CD4-positive, alpha-beta T cell (primary cell): ENCODE data around the gene CD7. TPM values are rescaled to one million over a fixed set of nuclear protein-coding genes. Genes with fewer than 3 reads are reported as not detected.

Experiments used
- ATAC-seq: fragments of 200-7000 bp; cut with Tn5 transposase; one replicate; pipeline ENCODE4 v1.10.0; 2022; ENCODE audit warnings: mild to moderate bottlenecking; ENCODE audit not compliant: poor library complexity
- CTCF ChIA-PET: fragments of 350-600 bp; sonication (Branson Sonifier 250); formaldehyde crosslinking; loops from one replicate; lab custom pipeline; 2021; ENCODE audit warnings: antibody characterized with exemption, inconsistent platforms; lab: Charles Lee
- POLR2A ChIA-PET: fragments of 350-600 bp; sonication (Branson Sonifier 250); formaldehyde crosslinking; loops from one replicate; lab custom pipeline; 2021; ENCODE audit warnings: antibody characterized with exemption, inconsistent platforms; lab: Charles Lee
- DNase-seq, 14 experiments: peaks; one replicate each; pipeline ENCODE4 v3.0.0-alpha.2; 2013 to 2020; ENCODE audit warnings: mixed read lengths in 2 of 14
- H3K27ac ChIP-seq, 2 donors: one replicate each; pipeline versions ENCODE4 v1.5.1 to v1.7.0; 2013; ENCODE audit warnings: low read length in 2 of 2, low read depth in 1 of 2, mild to moderate bottlenecking in 1 of 2
- H3K27me3 ChIP-seq, 2 experiments: 1 replicate in 1 of 2; 2 replicates in 1 of 2; pipeline versions ENCODE4 v1.6.1 to v1.7.0; 2013; ENCODE audit warnings: low read length in 2 of 2, control low read depth in 1 of 2, mild to moderate bottlenecking in 1 of 2, moderate library complexity in 1 of 2; ENCODE audit not compliant: insufficient read depth in 2 of 2, control insufficient read depth in 1 of 2
- H3K36me3 ChIP-seq: one replicate; pipeline ENCODE4 v1.6.1; 2013; ENCODE audit warnings: low read length, control low read depth; ENCODE audit not compliant: insufficient read depth
- H3K4me1 ChIP-seq: one replicate; pipeline ENCODE4 v1.6.1; 2013; ENCODE audit warnings: low read length, control low read depth; ENCODE audit not compliant: insufficient read depth
- H3K4me3 ChIP-seq: one replicate; pipeline ENCODE4 v1.5.1; 2013; ENCODE audit warnings: mild to moderate bottlenecking, low read length, moderate library complexity
- H3K9me3 ChIP-seq, 2 experiments: 1 replicate in 1 of 2; 2 replicates in 1 of 2; pipeline versions ENCODE4 v1.6.1 to v1.7.0; 2013; ENCODE audit warnings: low read length in 2 of 2, mild to moderate bottlenecking in 2 of 2, control low read depth in 1 of 2, moderate library complexity in 1 of 2; ENCODE audit not compliant: control insufficient read depth in 1 of 2, insufficient read depth in 1 of 2
- H3K27ac Mint-ChIP-seq: one replicate; pipeline ENCODE4 v1.8.0; 2020; ENCODE audit warnings: mixed read lengths
- H3K27me3 Mint-ChIP-seq: one replicate; pipeline ENCODE4 v1.8.0; 2021; ENCODE audit warnings: mixed read lengths
- H3K36me3 Mint-ChIP-seq: one replicate; pipeline ENCODE4 v1.8.0; 2021; ENCODE audit warnings: low read depth, mixed read lengths
- H3K4me1 Mint-ChIP-seq: one replicate; pipeline ENCODE4 v1.8.0; 2021; ENCODE audit warnings: low read depth, mixed read lengths
- H3K4me3 Mint-ChIP-seq: one replicate; pipeline ENCODE4 v1.8.0; 2020; ENCODE audit warnings: mild to moderate bottlenecking, mixed read lengths
- H3K9me3 Mint-ChIP-seq: one replicate; pipeline ENCODE4 v1.8.0; 2020; ENCODE audit warnings: mixed read lengths
- CTCF ChIP-seq: fragments of 200-600 bp; IDR thresholded peaks from one replicate; pipeline ENCODE4 v1.8.0; 2022; ENCODE audit warnings: antibody characterized with exemption, mild to moderate bottlenecking
- intact Hi-C, 2 experiments: fragments of 100-400 bp; cut with DNase I in 1 of 2; cut with micrococcal nuclease in 1 of 2; formaldehyde crosslinking; loops; one replicate each; pipeline versions ENCODE4 v1.15.1 to v1.9.0; 2023 to 2025; cut with DNase I, micrococcal nuclease
- total RNA-seq, 174 experiments: library from RNA in 2 of 174; stranded (reverse) in 2 of 174; gene quantifications; one replicate each; pipeline ENCODE4 v1.2.3 and lab custom pipeline; 2021 to 2026

Gene CD7
- total RNA-seq, 2 experiments from 2014 or later: 225 to 234 TPM

GRCh38 chr17:82273327-82274133 is 43.9 kb downstream of the CD7 start, which contains the start of gene CSNK1D:
Gene CSNK1D (minus strand): TSS chr17:82273700. CDS start chr17:82273381, 319 bp downstream.
- peaks cover 43% of the 10 kb centered on the region for H3K36me3 Mint-ChIP-seq
- ATAC-seq (peak; percentile 79), DNase-seq (peak; percentile 84 to 95 (median 92))
- CTCF ChIA-PET: interaction anchor here (1.1 to 1.3 kb wide), 2 partner anchors 30 to 67 kb away, joined by 3 read pairs; no protein-coding TSS in a partner anchor
- peaks cover 39% of the 10 kb centered on the region for H3K4me1 Mint-ChIP-seq
- no peaks in the 10 kb centered on the region for H3K9me3 ChIP-seq
- H3K27ac Mint-ChIP-seq: peak within 1 kb of the TSS; percentile 99
- no peaks in the 10 kb centered on the region for H3K9me3 Mint-ChIP-seq
- H3K4me1 ChIP-seq: peaks cover 50% of the 10 kb centered on the region
- no peaks in the 10 kb centered on the region for H3K27me3 ChIP-seq
- peak within 1 kb of the TSS; percentile 70 to 78 for H3K27ac ChIP-seq
- peaks cover 28% of the 10 kb centered on the region for H3K36me3 ChIP-seq
- peak within 1 kb of the TSS; percentile 75 for H3K4me3 ChIP-seq
- TF ChIP-seq CTCF: no peak
- H3K4me3 Mint-ChIP-seq: peak within 1 kb of the TSS; percentile 98
- POLR2A ChIA-PET: interaction anchor here (0.7 to 3.9 kb wide), 10 partner anchors 9 to 167 kb away, joined by 3 to 41 read pairs (median 3); partner anchors contain the start of gene CD7
- intact Hi-C loops: loop anchor here in 1 of 2 experiments (1.0 to 5.0 kb wide), 4 partner anchors 19 to 43 kb away; partner anchors contain the start of gene CD7
- no peaks in the 10 kb centered on the region for H3K27me3 Mint-ChIP-seq

GRCh38 chr17:82272495-82273326 is 44.7 kb downstream of the CD7 start:
- ChIA-PET CTCF (interaction anchor here (1.1 to 1.3 kb wide), 2 partner anchors 31 to 67 kb away, joined by 3 read pairs; no protein-coding TSS in a partner anchor), POLR2A (interaction anchor here (0.7 to 3.9 kb wide), 10 partner anchors 8 to 167 kb away, joined by 3 to 41 read pairs (median 3); partner anchors contain the start of gene CD7)
- Histone ChIP-seq H3K9me3 (no peaks in the 10 kb centered on the region), H3K27ac (peak overlapping the region; percentile 70 to 78), H3K4me1 (peaks cover 58% of the 10 kb centered on the region), H3K27me3 (no peaks in the 10 kb centered on the region), H3K36me3 (peaks cover 33% of the 10 kb centered on the region), H3K4me3 (peak overlapping the region; percentile 75)
- Mint-ChIP-seq H3K4me1 (peaks cover 47% of the 10 kb centered on the region), H3K27ac (peak overlapping the region; percentile 99), H3K4me3 (peak overlapping the region; percentile 98), H3K36me3 (peaks cover 51% of the 10 kb centered on the region), H3K9me3 (no peaks in the 10 kb centered on the region), H3K27me3 (no peaks in the 10 kb centered on the region)
- ATAC-seq: peak; percentile 47
- TF ChIP-seq CTCF: no peak
- DNase-seq: peak in 13 of 14 experiments; percentile 12 to 71 (median 35)
- intact Hi-C loops: loop anchor here (1.0 to 5.0 kb wide), 4 partner anchors 20 to 44 kb away; partner anchors contain the start of gene CD7 (in 1 of the 2)

- H3K4me3 Mint-ChIP-seq: peak overlapping the region; percentile 90
- DNase-seq: no peak
- peaks cover 61% of the 10 kb centered on the region for H3K36me3 Mint-ChIP-seq
- H3K27me3 Mint-ChIP-seq: no peaks in the 10 kb centered on the region
- H3K9me3 Mint-ChIP-seq: no peaks in the 10 kb centered on the region
- ChIA-PET CTCF (interaction anchor here (1.0 kb wide), 1 partner anchor 13 kb away, joined by 3 read pairs; no protein-coding TSS in a partner anchor), POLR2A (interaction anchor here (1.3 kb wide), 1 partner anchor 26 kb away, joined by 3 read pairs; no protein-coding TSS in a partner anchor)
- Histone ChIP-seq H3K4me1 (peaks cover 69% of the 10 kb centered on the region), H3K27ac (no peak overlapping the region), H3K9me3 (no peaks in the 10 kb centered on the region), H3K4me3 (peak overlapping the region; percentile 75), H3K36me3 (peaks cover 43% of the 10 kb centered on the region), H3K27me3 (no peaks in the 10 kb centered on the region)
- intact Hi-C loops: loop anchor here in 1 of 2 experiments (5.0 kb wide), 1 partner anchor 34 kb away; no protein-coding TSS in a partner anchor
- peaks cover 55% of the 10 kb centered on the region for H3K4me1 Mint-ChIP-seq
- peak overlapping the region; percentile 85 for H3K27ac Mint-ChIP-seq
- no peak for TF ChIP-seq CTCF
- ATAC-seq: no peak
Observed at GRCh38 chr17:82271401-82271800, 46.0 kb downstream of the CD7 start.
